HG03520 (cell line): Measurements from ENCODE around the gene MTA1.

Experiments used
- ATAC-seq: cut with Tn5 transposase; IDR thresholded peaks from one replicate; pipeline ENCODE4 v1.9.1; 2021; ENCODE audit warnings: mild to moderate bottlenecking, moderate library complexity; ENCODE audit not compliant: unreplicated experiment

The MTA1 gene

DNA sequence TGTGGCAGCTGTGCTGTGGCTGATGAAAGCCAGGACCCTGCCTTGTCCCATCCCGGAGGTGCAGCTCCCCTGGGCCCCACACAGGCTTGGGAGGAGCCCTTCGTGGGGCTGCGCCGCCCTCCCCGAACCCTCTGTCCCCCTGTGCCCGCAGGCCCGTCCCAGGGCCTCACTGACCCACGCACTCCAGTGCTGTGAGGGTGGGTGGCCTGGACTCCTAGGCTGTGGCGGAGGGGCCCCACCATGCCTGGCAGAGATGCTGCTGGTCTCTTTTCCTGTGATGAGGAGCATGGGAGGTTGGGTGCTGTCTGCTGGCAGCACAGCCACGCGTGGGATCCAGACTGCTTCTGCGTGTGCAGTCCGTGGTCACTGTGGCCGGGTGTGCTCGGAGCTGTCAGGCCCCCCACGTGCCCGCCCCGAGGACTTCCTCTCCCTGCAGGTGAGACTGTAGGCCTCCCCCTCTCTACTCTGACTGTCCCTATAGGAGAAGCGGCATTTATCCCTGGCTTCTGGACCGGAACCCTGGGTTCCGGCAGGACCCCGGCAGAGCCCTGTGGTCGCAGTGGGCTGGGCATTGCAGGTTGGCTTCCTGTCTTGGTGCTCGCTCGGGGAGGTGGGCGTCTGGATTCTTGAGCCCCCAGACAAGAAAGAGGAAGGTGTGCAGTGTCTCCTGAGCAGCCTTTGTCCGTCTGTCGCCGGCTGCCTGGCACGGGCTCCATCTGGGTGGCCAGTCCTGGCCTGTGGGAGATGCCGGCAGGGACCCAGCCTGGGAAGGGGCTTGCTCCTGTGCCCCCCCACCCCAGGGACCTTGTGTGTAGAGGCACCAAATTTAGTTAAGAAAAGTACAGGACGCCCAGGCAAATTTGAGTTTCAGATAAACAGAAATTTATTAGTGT is 2.3 kb downstream of the MTA1 start:
- ATAC-seq: no peak

DNA sequence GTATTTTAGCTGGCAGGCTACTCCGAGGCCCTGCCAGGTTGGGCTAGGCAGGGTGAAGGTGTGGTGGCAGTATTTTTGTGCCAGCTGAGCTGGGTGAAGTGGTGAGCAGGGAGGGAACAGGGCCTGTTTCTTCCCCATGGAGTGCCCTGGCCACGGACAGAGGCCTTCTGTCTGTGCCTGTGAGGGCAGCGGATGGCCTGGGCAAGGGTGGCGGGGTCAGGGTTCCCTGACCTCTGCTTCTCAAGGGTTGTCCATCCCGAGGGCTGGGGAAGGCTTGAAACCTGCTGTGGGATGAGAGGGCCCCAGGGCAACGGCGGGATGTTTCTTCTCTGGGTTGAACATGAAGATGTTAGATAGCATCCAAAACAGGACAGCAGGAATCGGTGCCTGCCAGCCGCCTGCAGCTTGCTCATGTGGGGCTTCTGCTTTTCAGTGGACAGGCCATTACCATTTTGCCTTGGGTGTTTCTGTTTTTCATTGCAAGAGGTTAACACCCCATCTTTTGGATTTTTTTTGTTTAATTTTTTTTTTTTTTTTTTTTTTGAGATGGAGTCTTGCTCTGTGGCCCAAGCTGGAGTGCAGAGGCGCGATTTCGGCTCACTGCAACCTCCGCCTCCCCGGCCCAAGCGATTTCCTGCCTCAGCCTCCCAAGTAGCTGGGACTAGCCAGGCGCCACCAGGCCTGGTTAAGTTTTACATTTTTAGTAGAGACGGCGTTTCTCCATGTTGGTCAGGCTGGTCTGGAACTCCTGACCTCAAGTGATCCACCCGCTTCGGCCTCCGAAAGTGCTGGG is 3.3 kb downstream of the MTA1 start:
- no peak for ATAC-seq

DNA sequence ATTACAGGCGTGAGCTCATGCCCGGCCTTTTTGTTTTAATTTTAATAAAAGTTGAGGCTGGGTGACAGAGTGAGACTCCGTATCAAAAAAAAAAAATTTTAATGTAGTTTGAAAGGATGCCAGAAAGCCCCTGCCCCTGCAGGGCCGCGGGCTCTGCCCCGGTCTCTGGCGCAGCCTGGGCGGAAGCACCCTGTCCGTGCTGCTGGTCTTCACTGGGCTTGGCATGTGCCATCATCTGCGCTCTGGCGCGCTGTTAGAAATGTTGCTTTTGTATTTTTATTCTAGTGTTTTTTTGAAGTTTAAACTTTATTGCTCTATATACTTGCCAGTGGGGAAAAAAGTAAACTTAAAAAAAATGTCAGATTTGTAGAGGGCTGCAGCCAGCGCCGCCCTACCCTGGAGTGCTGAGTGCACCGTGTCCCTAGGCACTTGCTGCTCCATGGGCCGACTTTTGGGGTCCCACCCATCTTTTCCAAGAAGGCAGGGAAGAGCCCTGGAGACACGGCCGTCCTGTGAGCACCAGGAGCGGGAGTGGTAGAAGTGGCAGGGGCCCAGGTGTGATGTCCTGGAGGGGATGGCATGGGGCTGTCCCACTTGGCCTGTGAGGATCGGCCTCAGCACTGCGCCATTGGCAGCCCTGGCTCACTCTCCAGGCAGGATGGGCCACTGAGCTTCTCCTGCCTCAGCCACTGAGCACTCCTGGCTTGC is 4.0 kb downstream of the MTA1 start:
- ATAC-seq: no peak

DNA sequence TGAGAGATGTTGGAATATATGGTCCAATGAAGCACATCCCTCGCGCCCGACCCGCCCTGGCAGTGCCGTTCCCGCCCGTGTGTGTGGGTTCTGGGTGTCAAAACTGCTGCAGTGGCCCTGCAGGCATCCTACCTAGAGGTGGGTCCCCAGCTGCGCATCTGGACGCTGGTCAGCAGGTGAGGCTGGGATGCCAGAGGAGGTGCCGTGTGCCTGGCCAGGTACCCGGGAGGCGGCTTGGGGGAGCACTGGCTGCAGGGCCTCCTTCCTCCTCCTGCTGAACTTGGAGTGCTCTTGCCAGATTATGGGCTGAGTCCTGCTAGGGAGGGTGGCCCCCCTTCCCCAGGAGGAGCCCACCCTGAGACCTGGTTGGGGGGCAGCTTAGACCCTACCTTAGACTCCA is 5.2 kb downstream of the MTA1 start:
- ATAC-seq: no peak

DNA sequence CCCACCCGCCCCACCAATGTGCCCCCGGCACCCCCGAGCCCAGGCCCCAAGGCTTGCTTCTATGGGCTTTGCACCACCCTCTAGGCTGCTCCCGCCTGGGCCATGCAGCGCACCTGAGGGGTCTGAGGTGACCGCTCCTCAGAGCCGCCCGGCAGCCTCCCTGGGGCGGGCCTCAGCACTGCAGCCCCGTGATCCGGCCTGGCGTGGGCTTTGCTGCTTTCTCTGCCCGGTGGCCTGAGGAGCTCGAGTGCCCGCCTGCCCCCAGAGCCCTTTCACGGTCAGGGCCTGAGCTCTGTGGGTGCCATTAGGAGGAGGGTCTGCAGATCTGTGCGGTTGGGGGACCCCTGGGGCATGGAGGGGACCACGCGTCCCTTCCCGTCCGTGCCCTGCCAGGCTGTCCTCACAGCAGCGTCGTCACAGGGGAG is 6.2 kb downstream of the MTA1 start:
- no peak for ATAC-seq

DNA sequence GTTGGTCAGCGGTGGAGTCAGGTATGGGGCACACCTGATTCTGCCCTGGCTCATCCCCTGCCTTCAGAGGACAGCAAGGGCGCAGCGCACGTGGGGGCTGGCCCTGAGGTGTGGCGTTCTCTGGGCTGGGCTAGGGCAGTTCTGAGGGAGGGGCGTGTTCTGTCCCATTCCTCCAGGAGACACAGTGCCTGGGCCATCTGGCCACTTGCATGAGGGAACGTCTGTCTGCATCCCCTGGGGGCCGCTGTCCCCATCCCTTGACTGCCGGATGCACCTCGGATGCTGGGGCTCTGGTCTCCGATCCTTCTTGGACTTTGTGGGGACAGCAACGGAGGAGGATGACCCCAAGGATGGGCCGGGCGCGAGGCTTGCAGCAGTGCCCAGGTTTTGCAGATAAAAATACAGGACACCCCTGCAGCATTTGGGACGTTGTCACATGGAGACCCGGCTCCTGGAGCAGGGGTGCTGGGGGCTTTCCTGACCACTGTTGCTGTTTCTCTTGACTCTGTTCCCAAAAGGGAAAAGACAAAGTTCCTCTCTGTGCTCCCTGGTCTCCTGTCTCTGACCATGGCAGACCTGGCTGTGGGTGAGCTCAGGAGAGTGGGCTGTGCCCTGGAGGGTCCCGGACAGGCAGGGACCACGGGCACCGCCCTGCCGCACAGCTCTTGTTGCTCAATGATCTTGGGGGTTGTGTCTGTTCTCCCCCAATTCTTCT is 6.9 kb downstream of the MTA1 start:
- ATAC-seq: no peak

DNA sequence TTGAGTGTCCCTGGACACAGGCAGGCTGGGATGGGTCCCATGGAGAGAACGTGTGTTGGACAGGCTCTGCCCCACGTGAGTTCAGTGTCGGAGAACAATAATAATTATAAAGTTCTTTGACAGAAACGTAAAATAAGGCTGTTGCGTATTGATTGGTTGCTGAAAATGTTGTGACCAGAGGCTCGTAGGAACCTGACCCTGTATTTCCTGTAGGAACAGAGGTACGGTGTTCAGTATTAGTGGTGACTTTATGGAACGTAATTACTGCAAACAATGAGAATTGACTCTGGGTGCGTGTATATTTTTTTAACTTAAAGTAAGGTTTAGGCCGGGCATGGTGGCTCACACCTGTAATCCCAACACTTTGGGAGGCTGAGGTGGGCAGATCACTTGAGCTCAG is 7.8 kb downstream of the MTA1 start:
- no peak for ATAC-seq

DNA sequence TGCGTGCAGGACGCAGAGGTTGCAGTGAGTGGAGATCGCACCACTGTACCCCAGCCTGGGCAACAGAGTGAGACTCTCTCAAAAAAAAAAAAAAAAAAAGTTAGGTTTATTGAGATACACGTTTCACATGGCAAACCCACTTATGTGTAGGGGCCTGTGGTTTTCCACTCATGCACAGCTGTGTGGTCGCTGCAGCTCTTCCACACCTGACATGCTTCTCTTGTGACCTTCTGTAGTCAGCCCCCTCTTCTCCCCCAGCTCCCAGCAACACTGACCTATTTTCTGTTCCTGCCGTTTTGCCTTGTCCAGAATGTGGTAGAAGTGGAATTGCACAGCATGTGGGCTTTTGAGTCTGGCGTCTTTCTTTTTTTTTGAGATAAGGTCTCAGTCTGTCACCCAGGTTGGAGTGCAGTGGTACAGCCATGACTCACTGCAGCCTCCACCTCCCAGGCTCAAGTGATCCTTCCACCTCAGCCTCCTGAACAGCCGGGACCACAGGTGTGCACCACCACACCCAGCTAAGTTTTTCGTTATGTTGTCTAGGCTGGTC is 8.4 kb downstream of the MTA1 start:
- no peak for ATAC-seq

DNA sequence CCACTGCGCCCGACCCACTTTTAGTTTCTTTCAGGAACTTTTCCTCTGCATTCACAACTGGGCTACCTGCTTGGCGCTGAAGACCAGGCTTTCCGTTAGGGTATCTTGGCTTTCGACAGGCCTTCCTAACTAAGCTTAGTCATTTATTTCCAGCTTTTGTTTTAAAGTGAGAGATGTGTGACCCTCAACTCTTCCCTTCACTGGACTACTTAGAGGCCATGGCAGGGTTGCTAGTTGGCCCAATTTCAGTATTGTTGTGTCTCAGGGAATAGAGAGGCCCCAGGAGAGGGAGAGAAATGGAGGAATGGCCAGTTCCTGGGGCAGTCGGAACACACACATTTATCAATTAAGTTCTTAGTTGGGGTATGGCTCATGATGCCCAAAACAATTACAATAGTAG is 10.4 kb downstream of the MTA1 start:
- ATAC-seq: no peak

DNA sequence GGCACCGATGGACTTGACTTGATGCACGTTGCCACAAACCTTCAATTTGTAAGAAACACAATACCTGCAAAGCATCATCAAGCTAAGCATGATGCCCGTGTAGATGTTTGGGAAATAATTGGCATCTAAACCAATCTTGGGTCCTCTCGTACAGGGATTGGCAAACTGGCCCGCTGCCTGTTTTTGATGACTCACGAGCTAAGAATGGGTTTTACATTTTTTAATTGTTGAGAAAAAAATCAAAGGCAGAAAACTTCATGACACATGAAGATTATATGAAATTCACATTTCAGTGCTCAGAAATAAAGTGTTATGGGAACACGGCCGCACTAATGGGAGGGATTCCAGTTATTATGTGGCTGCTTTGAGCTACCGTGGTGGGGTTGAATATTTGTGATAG is 10.9 kb downstream of the MTA1 start:
- no peak for ATAC-seq

DNA sequence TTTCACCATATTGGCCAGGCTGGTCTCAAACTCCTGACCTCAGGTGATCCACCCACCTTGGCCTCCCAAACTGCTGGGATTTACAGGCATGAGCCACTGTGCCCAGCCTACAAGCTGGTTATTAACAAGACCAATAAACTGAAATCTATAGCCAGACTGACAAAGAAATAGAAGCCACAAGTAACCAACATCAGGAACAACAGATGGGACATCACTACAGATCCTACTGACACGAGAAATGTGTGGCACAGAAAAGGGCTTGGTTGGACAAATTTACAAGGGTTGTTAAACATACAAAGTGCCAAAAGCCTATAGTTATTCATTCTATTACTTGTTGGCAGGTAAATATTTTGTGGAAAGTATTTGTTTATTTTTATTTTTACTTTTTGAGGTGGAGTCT is 11.6 kb downstream of the MTA1 start:
- no peak for ATAC-seq

DNA sequence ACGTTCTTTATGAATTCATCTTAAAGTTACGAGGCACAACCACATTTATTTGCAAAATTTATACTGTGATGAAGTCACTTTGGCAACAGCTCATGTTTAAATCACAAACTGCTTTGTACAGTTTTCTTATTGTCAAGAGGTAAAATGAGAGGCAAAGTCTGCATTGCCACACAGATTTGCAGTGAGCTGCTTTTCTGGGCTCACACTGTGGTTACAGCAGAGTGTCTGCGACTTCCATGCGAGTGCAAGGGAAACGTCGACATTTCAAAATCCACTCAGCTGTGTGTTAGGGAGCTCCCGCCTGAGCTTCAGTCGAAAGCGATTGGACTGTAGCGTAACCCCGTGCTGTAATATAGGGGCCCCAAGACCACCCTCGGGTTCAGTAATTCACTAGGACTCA is 13.0 kb downstream of the MTA1 start:
- ATAC-seq: no peak

DNA sequence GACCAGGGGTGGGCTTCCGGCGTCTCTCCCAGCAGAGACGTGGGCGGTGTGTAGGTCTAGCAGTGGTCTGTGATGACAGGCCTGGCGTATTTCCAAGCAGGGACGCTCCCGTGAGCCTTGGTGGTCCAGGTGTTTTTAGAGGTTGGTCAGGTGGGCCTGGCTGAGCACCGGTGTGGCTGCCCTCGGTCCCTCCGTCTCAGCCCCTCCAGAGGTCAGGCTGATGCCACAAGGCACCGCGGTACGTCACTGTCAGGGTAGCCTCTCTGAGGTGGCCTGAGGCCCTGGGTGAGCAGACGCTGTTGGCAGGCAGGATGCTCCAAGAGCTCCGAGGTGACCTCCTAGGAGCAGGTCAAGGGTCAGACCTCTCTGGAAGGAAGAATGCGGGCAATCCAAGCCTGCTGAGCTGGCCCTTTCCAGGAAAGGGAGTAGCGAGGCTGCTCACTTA is 13.6 kb downstream of the MTA1 start:
- no peak for ATAC-seq

DNA sequence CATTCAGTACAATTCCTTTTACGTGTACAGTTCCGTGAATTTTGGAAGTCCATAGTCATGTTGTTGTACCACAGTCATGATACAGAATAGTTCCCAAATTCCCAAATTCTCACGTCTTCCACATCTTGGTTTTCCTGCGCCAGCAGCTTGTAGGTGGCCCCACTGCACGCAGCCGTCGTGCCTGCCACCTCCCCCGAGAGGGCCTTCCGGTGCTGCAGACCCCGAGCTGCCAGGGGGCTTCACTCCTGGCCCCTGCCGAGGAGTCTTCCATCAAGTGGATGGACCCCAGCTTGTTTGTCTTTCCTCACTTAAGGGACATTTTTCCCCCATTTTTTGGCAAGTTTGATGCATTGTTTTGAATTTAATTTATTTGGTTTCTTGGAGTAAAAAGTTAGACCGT is 16.8 kb downstream of the MTA1 start:
- no peak for ATAC-seq

DNA sequence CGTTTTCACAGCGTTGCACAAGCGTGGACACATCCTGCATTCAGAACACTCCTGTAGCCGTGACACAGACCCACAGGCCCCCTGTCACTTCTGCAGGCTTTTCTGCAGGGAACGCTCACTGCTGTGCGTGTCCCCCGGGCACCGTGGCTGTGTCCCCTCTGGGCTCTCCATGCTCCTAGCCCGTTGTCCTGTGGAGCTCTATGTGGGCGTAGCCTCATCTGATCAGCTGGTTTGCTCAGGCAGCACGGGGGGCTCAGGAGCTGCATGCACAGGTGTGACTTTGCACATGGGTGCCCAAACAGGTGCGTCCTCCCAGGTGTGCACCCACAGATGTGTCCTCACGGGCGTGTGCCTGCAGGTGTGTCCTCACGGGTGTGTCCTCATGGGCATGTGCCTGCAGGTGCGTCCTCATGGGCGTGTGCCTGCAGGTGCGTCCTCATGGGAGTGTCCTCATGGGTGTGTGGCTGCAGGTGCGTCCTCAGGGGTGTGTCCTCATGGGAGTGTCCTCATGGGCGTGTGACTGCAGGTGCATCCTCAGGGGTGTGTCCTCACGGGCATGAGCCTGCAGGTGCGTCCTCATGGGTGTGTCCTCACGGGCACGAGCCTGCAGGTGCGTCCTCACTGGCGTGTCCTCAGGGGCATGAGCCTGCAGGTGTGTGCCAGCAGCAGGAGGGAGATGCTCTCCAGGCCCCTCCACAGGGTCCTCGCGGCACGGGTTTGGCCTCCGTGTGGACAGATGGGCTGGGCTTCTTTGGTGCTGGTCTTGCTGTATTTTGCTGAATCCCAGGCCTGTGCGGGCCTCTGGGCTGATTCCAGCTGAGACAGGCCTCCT is 17.5 kb downstream of the MTA1 start:
- ATAC-seq: no peak

DNA sequence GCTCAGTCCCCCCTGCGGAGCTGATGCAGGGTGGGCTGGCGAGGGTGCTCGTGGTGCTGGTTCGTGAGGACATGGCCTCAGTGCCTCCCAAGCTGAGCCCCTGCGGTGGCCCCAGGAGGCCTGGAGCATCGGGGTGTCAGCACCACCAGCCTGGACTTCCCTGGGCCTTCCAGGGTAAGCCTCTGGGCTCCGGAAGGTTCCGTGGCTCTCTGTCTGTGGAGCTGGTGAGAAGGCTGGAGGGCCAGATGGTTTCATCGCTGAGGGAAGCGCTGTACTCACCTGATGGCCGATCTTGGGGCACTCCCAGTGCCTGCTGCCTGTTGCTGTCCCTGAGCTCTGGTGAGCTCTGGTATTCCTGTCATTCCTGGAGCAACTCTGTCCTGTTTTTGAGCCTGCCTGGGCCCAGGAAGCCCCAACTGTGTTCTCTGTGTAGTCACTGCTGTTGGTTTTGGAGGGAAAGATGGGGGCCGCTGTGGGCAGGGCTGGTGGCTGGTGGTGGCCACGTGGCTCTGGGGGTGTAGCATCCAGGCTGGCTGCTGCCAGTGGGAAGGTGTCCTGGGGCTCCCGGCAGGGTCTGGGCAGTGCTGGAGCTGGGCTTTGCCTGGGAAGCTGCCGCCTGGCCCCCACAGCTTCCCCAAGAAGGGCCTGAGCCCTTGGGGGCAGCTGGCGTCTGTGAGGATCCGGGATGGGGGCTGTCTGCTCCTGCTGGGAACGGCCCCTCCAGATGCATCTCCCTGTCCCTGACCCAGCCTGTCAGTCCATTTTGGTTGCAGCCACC is 18.3 kb downstream of the MTA1 start:
- no peak for ATAC-seq

DNA sequence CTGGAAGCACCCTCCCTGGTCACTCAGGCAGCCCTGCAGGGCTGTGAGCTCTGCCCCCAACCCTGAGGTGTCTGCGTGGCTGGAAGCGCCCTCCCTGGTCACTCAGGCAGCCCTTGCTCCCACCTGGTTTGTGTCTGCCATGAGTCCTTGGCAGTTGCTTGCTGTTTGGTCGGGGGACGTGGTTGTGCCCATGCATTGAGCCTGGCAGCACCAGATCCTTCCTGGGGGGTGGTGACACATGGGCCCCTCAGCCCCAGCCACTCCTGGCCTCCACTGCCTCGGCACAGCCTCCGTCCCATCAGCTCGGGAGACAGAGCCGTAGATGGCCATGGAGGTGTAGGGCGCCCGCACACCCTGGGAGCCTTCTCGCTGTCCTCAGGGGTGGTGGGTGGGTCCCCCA is 19.6 kb downstream of the MTA1 start:
- no peak for ATAC-seq

DNA sequence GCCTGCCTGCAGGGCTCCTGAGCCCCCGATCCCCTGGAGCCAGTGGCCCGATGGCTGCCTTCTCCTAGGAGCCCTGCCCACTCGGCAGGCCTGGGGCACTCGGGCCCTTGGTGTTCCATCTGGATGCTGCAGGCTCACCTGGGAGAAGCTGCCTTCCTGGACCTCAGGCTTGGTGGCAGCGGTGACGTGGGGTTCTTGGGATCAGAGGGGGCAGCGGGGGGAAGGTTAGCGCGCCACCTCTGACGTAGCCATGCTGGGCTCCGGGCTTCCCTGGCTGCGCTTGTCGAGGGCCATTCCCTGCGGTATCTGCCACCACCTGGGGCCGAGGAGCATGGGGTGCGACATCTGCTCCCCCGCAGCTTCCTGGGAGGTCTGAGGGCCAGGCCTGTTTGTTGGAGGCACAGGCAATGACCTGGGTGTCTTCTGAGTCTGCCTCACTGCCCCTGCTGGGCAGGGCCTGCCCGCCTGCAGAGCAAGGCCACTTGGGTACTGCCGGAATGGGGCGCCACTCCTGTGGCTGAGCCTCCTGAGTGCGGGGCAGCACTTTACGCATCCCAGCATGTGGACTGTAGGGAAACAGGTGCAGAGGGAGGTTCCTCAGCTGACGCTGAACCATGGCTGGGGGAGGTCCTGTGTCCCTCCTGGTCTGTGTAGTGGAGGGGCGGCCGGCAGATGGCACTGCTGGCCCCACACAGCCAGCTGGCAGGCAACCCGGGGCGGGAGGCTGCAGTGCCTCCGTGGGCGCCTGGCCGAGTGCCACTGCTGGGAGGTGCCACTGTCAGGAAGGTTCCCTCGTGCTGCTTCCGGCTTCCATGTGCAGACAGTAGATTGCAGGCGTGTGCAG is 20.3 kb downstream of the MTA1 start:
- no peak for ATAC-seq
